A673 (cell line): ENCODE data around the gene HTD2. TPM values are rescaled to one million over a fixed set of nuclear protein-coding genes. Genes with fewer than 3 reads are reported as not detected.
"Not testable (repeated sequence)": the region's sequence is repeated elsewhere in the genome, so short reads cannot be mapped to it uniquely, and the experiment has no call there.

Source experiments
- BruUV-seq: library from RNA; stranded (reverse); fragments of 400-500 nt; replicated peaks from 2 replicates; lab custom pipeline; 2021; lab: Mats Ljungman, UMichigan
- CTCF ChIA-PET: fragments of 300-600 bp; sonication (Branson Sonifier 250); formaldehyde crosslinking; loops from one replicate; lab custom pipeline; 2022; ENCODE audit warnings: antibody characterized with exemption; lab: Charles Lee
- POLR2A ChIA-PET: fragments of 300-600 bp; sonication (Branson Sonifier 250); formaldehyde crosslinking; loops from one replicate; lab custom pipeline; 2022; ENCODE audit warnings: antibody characterized with exemption; ENCODE audit not compliant: low non-redundant PET; lab: Charles Lee
- DNase-seq: peaks from one replicate; pipeline ENCODE4 v3.0.0-alpha.2; 2015; ENCODE audit warnings: low spot score
- H3K27ac ChIP-seq: fragments of 200-600 bp; sonication (generic); 2 replicates; pipeline ENCODE4 v1.5.1; 2016; ENCODE audit warnings: mixed run types, low read depth, mild to moderate bottlenecking, mixed read lengths, antibody characterized with exemption, low read length; ENCODE audit not compliant: poor library complexity, severe bottlenecking
- H3K27me3 ChIP-seq: fragments of 200-600 bp; sonication (generic); replicated peaks from 2 replicates; pipeline ENCODE4 v1.6.1; 2017; ENCODE audit warnings: mixed run types, low read depth, mild to moderate bottlenecking, mixed read lengths, antibody characterized with exemption, low read length; ENCODE audit not compliant: insufficient read depth, poor library complexity
- H3K36me3 ChIP-seq: fragments of 200-600 bp; sonication (generic); 2 replicates; pipeline ENCODE4 v1.6.1; 2016; ENCODE audit warnings: mixed run types, mild to moderate bottlenecking, mixed read lengths, antibody characterized with exemption, low read length; ENCODE audit not compliant: insufficient read depth, poor library complexity, severe bottlenecking
- H3K4me1 ChIP-seq: fragments of 200-600 bp; sonication (generic); 2 replicates; pipeline ENCODE4 v1.6.1; 2017; ENCODE audit warnings: mixed run types, mild to moderate bottlenecking, mixed read lengths, antibody characterized with exemption, low read length; ENCODE audit not compliant: insufficient read depth, poor library complexity, severe bottlenecking
- H3K4me3 ChIP-seq: fragments of 200-600 bp; sonication (generic); 2 replicates; pipeline ENCODE4 v1.5.1; 2016; ENCODE audit warnings: low read depth, mixed run types, mild to moderate bottlenecking, mixed read lengths, low read length; ENCODE audit not compliant: poor library complexity, severe bottlenecking
- H3K9me3 ChIP-seq: fragments of 200-600 bp; sonication (generic); 2 replicates; pipeline ENCODE4 v1.6.1; 2016; ENCODE audit warnings: mixed run types, low read depth, mild to moderate bottlenecking, mixed read lengths, antibody characterized with exemption, low read length; ENCODE audit not compliant: poor library complexity, severe bottlenecking
- CTCF ChIP-seq: fragments of 300-800, 200-600 bp; sonication (generic); conservative IDR thresholded peaks from 2 replicates; pipeline ENCODE4 v1.5.1; 2017; ENCODE audit warnings: low read depth, mild to moderate bottlenecking, antibody characterized with exemption, low read length, moderate library complexity, mixed read lengths
- EZH2 ChIP-seq: fragments of 200-600 bp; sonication (generic); IDR thresholded peaks from 2 replicates; pipeline ENCODE4 v1.6.1; 2017; ENCODE audit warnings: borderline replicate concordance, low read depth, mild to moderate bottlenecking, mixed read lengths, antibody characterized with exemption, low read length; ENCODE audit not compliant: poor library complexity, severe bottlenecking
- intact Hi-C: fragments of 100-400 bp; cut with micrococcal nuclease; formaldehyde crosslinking; loops from one replicate; pipeline ENCODE4 v1.10.0; 2022; ENCODE audit not compliant: unreplicated experiment
- total RNA-seq: library from RNA; stranded (reverse); gene quantifications from 2 replicates; pipeline ENCODE4 v1.2.3, GENCODE V29; 2021

HTD2 gene
- total RNA-seq, 1 experiment from 2014 or later = 9.0 TPM

GRCh38 chr3:58335652-58335947 lies 29.3 kb downstream of the HTD2 start:
- no peaks in the 10 kb centered on the region for H3K9me3 ChIP-seq
- peak overlapping the region; percentile 86 for H3K27ac ChIP-seq
- no TSS peak for BruUV-seq
- no peak overlapping the region for H3K4me3 ChIP-seq
- H3K36me3 ChIP-seq = no peaks in the 10 kb centered on the region
- H3K4me1 ChIP-seq = peaks cover 15% of the 10 kb centered on the region
- no peaks in the 10 kb centered on the region for H3K27me3 ChIP-seq
- ChIA-PET POLR2A (interaction anchor here (0.8 kb wide), 1 partner anchor 98 kb away, joined by 3 read pairs; no protein-coding TSS in a partner anchor), CTCF (no interaction called here)
- intact Hi-C loops = no loop called here
- TF ChIP-seq EZH2 = no peak
- no peak for TF ChIP-seq CTCF
- no peak for DNase-seq

- ChIA-PET CTCF (interaction anchor here (0.5 kb wide), 1 partner anchor 308 kb away, joined by 11 read pairs; no protein-coding TSS in a partner anchor), POLR2A (interaction anchor here (0.8 kb wide), 1 partner anchor 97 kb away, joined by 3 read pairs; no protein-coding TSS in a partner anchor)
- Histone ChIP-seq H3K4me1 (peaks cover 15% of the 10 kb centered on the region), H3K4me3 (no peak overlapping the region), H3K36me3 (no peaks in the 10 kb centered on the region), H3K9me3 (no peaks in the 10 kb centered on the region), H3K27ac (no peak overlapping the region), H3K27me3 (no peaks in the 10 kb centered on the region)
- TF ChIP-seq EZH2 (no peak), CTCF (no peak)
- intact Hi-C loops = no loop called here
- no peak for DNase-seq
- no TSS peak for BruUV-seq
Measured at GRCh38 chr3:58336135-58336882, 30.0 kb downstream of the HTD2 start.

- TF ChIP-seq EZH2 (no peak), CTCF (no peak)
- no peak for DNase-seq
- Histone ChIP-seq H3K27me3 (no peaks in the 10 kb centered on the region), H3K27ac (no peak overlapping the region), H3K4me3 (no peak overlapping the region), H3K9me3 (no peaks in the 10 kb centered on the region), H3K36me3 (no peaks in the 10 kb centered on the region), H3K4me1 (peaks cover 15% of the 10 kb centered on the region)
- CTCF ChIA-PET = no interaction called here
- POLR2A ChIA-PET = no interaction called here
- no TSS peak for BruUV-seq
- intact Hi-C loops = no loop called here
Measured at GRCh38 chr3:58337190-58337589, 30.9 kb downstream of the HTD2 start.

GRCh38 chr3:58339146-58339545 lies 32.8 kb downstream of the HTD2 start:
- H3K36me3 ChIP-seq, H3K9me3 ChIP-seq, POLR2A ChIA-PET, CTCF ChIA-PET, BruUV-seq, H3K27ac ChIP-seq, H3K4me3 ChIP-seq, DNase-seq, H3K27me3 ChIP-seq, intact Hi-C loops: not testable (repeated sequence)
- H3K4me1 ChIP-seq = peaks cover 15% of the 10 kb centered on the region
